Psoas muscle (tissue), 8 donors: Measurements from ENCODE around the gene CEP170. TPM values are rescaled to one million over a fixed set of nuclear protein-coding genes. Genes with fewer than 3 reads are reported as not detected.
"Not testable (repeated sequence)": the region's sequence is repeated elsewhere in the genome, so short reads cannot be mapped to it uniquely, and the experiment has no call there.

Experiments
- ATAC-seq, 4 donors: fragments of 200-7000 bp; cut with Tn5 transposase; one replicate each; pipeline ENCODE4 v1.9.1; 2020; ENCODE audit warnings: moderate library complexity in 3 of 4, mild to moderate bottlenecking in 2 of 4
- DNase-seq, 2 donors: peaks; one replicate each; pipeline ENCODE4 v3.0.0-alpha.2; 2020
- H3K27ac ChIP-seq: fragments of 200-600 bp; one replicate; pipeline ENCODE4 v1.8.0; 2022
- H3K27me3 ChIP-seq, 3 donors: fragments of 200-600 bp in 1 of 3; one replicate each; pipeline versions ENCODE4 v1.6.1 to v1.8.0; 2013 to 2022; ENCODE audit warnings: low read length in 2 of 3, mild to moderate bottlenecking in 2 of 3, moderate library complexity in 1 of 3; ENCODE audit not compliant: insufficient read depth in 3 of 3
- H3K36me3 ChIP-seq, 2 donors: fragments of 200-600 bp in 1 of 2; one replicate each; pipeline versions ENCODE4 v1.6.1 to v1.8.0; 2013 to 2022; ENCODE audit warnings: low read depth in 1 of 2, mild to moderate bottlenecking in 1 of 2, moderate library complexity in 1 of 2; ENCODE audit not compliant: insufficient read depth in 1 of 2
- H3K4me1 ChIP-seq: fragments of 200-600 bp; one replicate; pipeline ENCODE4 v1.8.0; 2022
- H3K4me3 ChIP-seq: fragments of 200-600 bp; one replicate; pipeline ENCODE4 v1.8.0; 2022; ENCODE audit warnings: mild to moderate bottlenecking
- H3K9me3 ChIP-seq: fragments of 200-600 bp; one replicate; pipeline ENCODE4 v1.8.0; 2022
- CTCF ChIP-seq: fragments of 200-600 bp; IDR thresholded peaks from one replicate; pipeline ENCODE4 v1.8.0; 2022; ENCODE audit warnings: antibody characterized with exemption
- WGBS, 3 donors: extraction: QIAGEN DNeasy Blood & Tissue Kit; methylation state at CpG; one replicate each; pipeline versions ENCODE4 v1.1.6 to v1.1.7; 2013; 5-methylcytosine and 5-hydroxymethylcytosine counted together
- intact Hi-C, 2 donors: fragments of 100-400 bp; cut with DNase I; formaldehyde crosslinking; loops; one replicate each; pipeline versions ENCODE4 v1.11.0 to v1.14.2; 2022
- polyA plus RNA-seq, 3 donors: library from polyadenylated mRNA; stranded (reverse); fragments of 200-250 nt; gene quantifications; one replicate each; pipeline ENCODE4 v1.2.3, GENCODE V29; 2013
- total RNA-seq, 4 donors: library from RNA; stranded (reverse); fragmentation: NEBNext Ultra II Directional in 2 of 4; extraction: Animal tissue kit (Norgen Biotek cat#: 25700) in 2 of 4; gene quantifications; one replicate each; pipeline versions ENCODE4 v1.2.1 to v1.2.4, GENCODE V29; 2021 to 2023
- donor health status: healthy with polysubstance abuse.
- donor health status: DM: no; HTN: no; CAD: no; lungs with moderate emphysema.
- donor health status: Bipolar disorder and iron deficiency.
- donor health status: healthy.
- donor health status: DM: yes; HTN: yes; CAD: no.
- donor health status: DM: no; HTN: no; CAD: no.
- donor health status: DM: no; HTN: no; CAD: no.
- donor health status: DM: yes; HTN: yes; CAD: no.

Gene CEP170
- total and polyA plus RNA-seq, 7 donors: 9.1 to 35.1 (median 22.9) TPM

- WGBS, 3 donors: 54 to 72% (median 55%) methylated on average over 2 of the region's 2 CpGs
- Histone ChIP-seq H3K27ac (no peak overlapping the region), H3K4me1 (peaks cover 16% of the 10 kb centered on the region), H3K27me3 (no peaks in the 10 kb centered on the region), H3K9me3 (no peaks in the 10 kb centered on the region), H3K4me3 (no peak overlapping the region), H3K36me3 (peaks cover 2 to 33% of the 10 kb centered on the region in 2 donors)
- ATAC-seq: no peak
- intact Hi-C loops: no loop called here
- no peak for TF ChIP-seq CTCF
- no peak for DNase-seq
These were observed 37.7 kb downstream of the CEP170 start for GRCh38 chr1:243217349-243217748.

- no peak for TF ChIP-seq CTCF
- intact Hi-C loops: no loop called here
- DNase-seq (no peak), ATAC-seq (no peak)
- Histone ChIP-seq H3K4me1 (peaks cover 20% of the 10 kb centered on the region), H3K27me3 (no peaks in the 10 kb centered on the region), H3K4me3 (no peak overlapping the region), H3K9me3 (no peaks in the 10 kb centered on the region), H3K27ac (no peak overlapping the region), H3K36me3 (peaks cover 2 to 29% of the 10 kb centered on the region in 2 donors)
- WGBS, 3 donors: 91 to 96% (median 92%) methylated on average over 2 of the region's 2 CpGs
These were observed 38.3 kb downstream of the CEP170 start for GRCh38 chr1:243216741-243217140.

GRCh38 chr1:243215276-243215875 is 39.7 kb downstream of the CEP170 start:
- intact Hi-C loops, H3K9me3 ChIP-seq, H3K4me3 ChIP-seq, DNase-seq, H3K27ac ChIP-seq, H3K27me3 ChIP-seq, ATAC-seq: not testable (repeated sequence)
- Histone ChIP-seq H3K4me1 (peaks cover 20% of the 10 kb centered on the region), H3K36me3 (peaks cover 0 to 18% of the 10 kb centered on the region in 2 donors)
- WGBS, 3 donors: 87 to 92% (median 88%) methylated on average over 11 of the region's 12 CpGs

- Histone ChIP-seq H3K4me3 (no peak overlapping the region), H3K4me1 (peaks cover 20% of the 10 kb centered on the region), H3K9me3 (no peaks in the 10 kb centered on the region), H3K27ac (peak overlapping the region; percentile 0), H3K36me3 (peaks cover 0 to 3% of the 10 kb centered on the region in 2 donors), H3K27me3 (no peaks in the 10 kb centered on the region)
- DNase-seq (no peak), ATAC-seq (peak; percentile 56 to 92 (median 80))
- intact Hi-C loops: no loop called here
- no peak for TF ChIP-seq CTCF
- WGBS, 3 donors: 75 to 78% (median 76%) methylated on average over 4 of the region's 4 CpGs
These were observed 41.9 kb downstream of the CEP170 start for GRCh38 chr1:243213045-243213787.

- H3K4me3 ChIP-seq, H3K27ac ChIP-seq, intact Hi-C loops, H3K9me3 ChIP-seq, H3K36me3 ChIP-seq, H3K27me3 ChIP-seq, DNase-seq: not testable (repeated sequence)
- peaks cover 15% of the 10 kb centered on the region for H3K4me1 ChIP-seq
- 20 to 36% (median 29%) methylated on average over 2 of the region's 3 CpGs for whole genome bisulfite sequencing, 3 donors
- peak in 2 of 4 donors; percentile 37 to 56 for ATAC-seq
These were observed 43.1 kb downstream of the CEP170 start for GRCh38 chr1:243211984-243212383.

GRCh38 chr1:243205026-243205501 is 50.0 kb downstream of the CEP170 start:
- 63 to 83% (median 73%) methylated on average over 3 of the region's 3 CpGs for WGBS, 3 donors
- peak; percentile 72 to 86 (median 84) for ATAC-seq

GRCh38 chr1:243204336-243204735 is 50.7 kb downstream of the CEP170 start:
- DNase-seq, H3K4me1 ChIP-seq, H3K36me3 ChIP-seq, H3K9me3 ChIP-seq, H3K27me3 ChIP-seq, intact Hi-C loops, H3K27ac ChIP-seq, H3K4me3 ChIP-seq, ATAC-seq: not testable (repeated sequence)
- WGBS, 3 donors: 96 to 100% (median 99%) methylated on average over 1 of the region's 1 CpG

More at GRCh38 chr1:243205026-243205501, 50.0 kb downstream of the CEP170 start:
- H3K36me3 ChIP-seq, H3K4me1 ChIP-seq, H3K27me3 ChIP-seq, DNase-seq, H3K9me3 ChIP-seq, H3K4me3 ChIP-seq, intact Hi-C loops: not testable (repeated sequence)
- peak overlapping the region; percentile 23 for H3K27ac ChIP-seq

- H3K27me3 ChIP-seq, DNase-seq, H3K4me1 ChIP-seq, intact Hi-C loops, H3K9me3 ChIP-seq, H3K4me3 ChIP-seq, ATAC-seq, H3K27ac ChIP-seq: not testable (repeated sequence)
- WGBS, 3 donors: 76 to 91% (median 84%) methylated on average over 4 of the region's 4 CpGs
- H3K36me3 ChIP-seq: peaks cover 0 to 17% of the 10 kb centered on the region in 2 donors
These were observed 51.9 kb downstream of the CEP170 start for GRCh38 chr1:243203196-243203595.
